ENCODE results near the gene NLGN1. TPM values are rescaled to one million over a fixed set of nuclear protein-coding genes. Genes with fewer than 3 reads are reported as not detected.

The NLGN1 gene
- total and polyA plus RNA-seq, 2 of the 13 experiments (the other 11 are each of a cell fraction or from before 2014, with no cell fraction given) = not detected

DNA sequence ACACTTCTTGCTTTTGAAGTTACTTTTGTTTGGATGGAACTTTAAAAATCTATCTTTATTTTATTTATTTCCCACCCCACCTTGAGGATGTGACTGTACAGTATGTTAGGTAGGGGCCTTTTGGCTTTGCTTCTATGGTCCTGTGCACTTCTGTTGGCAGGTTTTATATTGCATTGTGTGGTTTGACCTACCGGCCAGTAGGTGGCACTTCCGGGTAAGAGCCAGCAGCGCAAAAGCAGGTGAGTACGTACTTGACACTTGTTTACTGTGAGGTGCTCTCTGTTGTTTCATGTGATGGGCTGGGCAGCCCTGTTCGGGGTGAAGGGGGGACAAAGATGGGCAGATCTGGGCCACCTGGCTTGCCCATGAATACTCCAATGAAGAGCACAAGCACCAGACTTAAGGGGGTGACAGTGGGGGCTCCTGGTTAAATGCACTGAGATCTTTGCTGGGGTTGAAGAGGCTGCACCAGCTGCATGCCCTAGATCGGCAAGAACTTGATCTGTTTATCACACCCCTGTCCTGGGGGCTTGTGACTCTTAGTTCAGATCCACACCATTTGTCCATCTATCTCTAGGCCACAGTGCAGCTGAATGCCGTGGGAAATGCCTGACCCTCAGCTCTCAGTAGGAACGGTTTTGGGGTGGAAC, 131.6 kb downstream of the NLGN1 start:
- 8% methylated on average over 7 of the region's 8 CpGs for WGBS (ENCODE audit: low lambda C conversion rate)
- intact Hi-C loops (cut with micrococcal nuclease; ENCODE audit: unreplicated experiment) (no loop called here), in situ Hi-C loops (cut with HindIII; ENCODE audit: extremely low pct_ligation_motif_present, low pct_unique_long_range_greater_than_20kb) (no loop called here)
- 0 out of 2 replicates have a peak, but pooled peaks have one; percentile 26 for TF ChIP-seq ZMYM4 (CRISPR knock-in tag; IDR thresholded peaks at IDR 0.05)
- peak; percentile 32; the same call in 1 of the 2 replicates for TF ChIP-seq SMC3 (IDR thresholded peaks at IDR 0.05; ENCODE audit: low read length)
- TF ChIP-seq SRF (IDR thresholded peaks at IDR 0.05; ENCODE audit: low read depth, low read length) = no peak
- peak; percentile 52 for TF ChIP-seq STAG1 (CRISPR knock-in tag; IDR thresholded peaks at IDR 0.05)
- TF ChIP-seq ZNF20 (CRISPR knock-in tag; IDR thresholded peaks at IDR 0.05) = peak; percentile 96
- no peak for TF ChIP-seq GABPA (IDR thresholded peaks at IDR 0.05; ENCODE audit: low read depth, low read length)
- peak; percentile 65 for TF ChIP-seq GABPA (CRISPR knock-in tag; IDR thresholded peaks at IDR 0.05; ENCODE audit: low read depth)
- no peak for TF ChIP-seq KLF12 (CRISPR knock-in tag; IDR thresholded peaks at IDR 0.05; ENCODE audit: borderline replicate concordance)
- TF ChIP-seq FOXA1 (IDR thresholded peaks at IDR 0.05) = no peak
- TF ChIP-seq FOXA1 (CRISPR knock-in tag; IDR thresholded peaks at IDR 0.05) = 0 out of 2 replicates have a peak, but pooled peaks have one; percentile 20
- no peak for TF ChIP-seq ZNF496 (CRISPR knock-in tag; IDR thresholded peaks at IDR 0.05; ENCODE audit: insufficient replicate concordance)
- 0 out of 2 replicates have a peak, but pooled peaks have one; percentile 17 for TF ChIP-seq TBX2 (CRISPR knock-in tag; IDR thresholded peaks at IDR 0.05; ENCODE audit: borderline replicate concordance)
- TF ChIP-seq ELF1 (CRISPR knock-in tag; IDR thresholded peaks at IDR 0.05) = peak; percentile 27; the same call in 1 of the 2 replicates
- peak; percentile 76 for TF ChIP-seq XRCC5 (optimal IDR thresholded peaks at IDR 0.05; ENCODE audit: low read length)
- TF ChIP-seq, protein P1, sequence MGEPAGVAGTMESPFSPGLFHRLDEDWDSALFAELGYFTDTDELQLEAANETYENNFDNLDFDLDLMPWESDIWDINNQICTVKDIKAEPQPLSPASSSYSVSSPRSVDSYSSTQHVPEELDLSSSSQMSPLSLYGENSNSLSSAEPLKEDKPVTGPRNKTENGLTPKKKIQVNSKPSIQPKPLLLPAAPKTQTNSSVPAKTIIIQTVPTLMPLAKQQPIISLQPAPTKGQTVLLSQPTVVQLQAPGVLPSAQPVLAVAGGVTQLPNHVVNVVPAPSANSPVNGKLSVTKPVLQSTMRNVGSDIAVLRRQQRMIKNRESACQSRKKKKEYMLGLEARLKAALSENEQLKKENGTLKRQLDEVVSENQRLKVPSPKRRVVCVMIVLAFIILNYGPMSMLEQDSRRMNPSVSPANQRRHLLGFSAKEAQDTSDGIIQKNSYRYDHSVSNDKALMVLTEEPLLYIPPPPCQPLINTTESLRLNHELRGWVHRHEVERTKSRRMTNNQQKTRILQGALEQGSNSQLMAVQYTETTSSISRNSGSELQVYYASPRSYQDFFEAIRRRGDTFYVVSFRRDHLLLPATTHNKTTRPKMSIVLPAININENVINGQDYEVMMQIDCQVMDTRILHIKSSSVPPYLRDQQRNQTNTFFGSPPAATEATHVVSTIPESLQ (CRISPR knock-in tag; conservative IDR thresholded peaks at IDR 0.05) = no peak
- TF ChIP-seq RAD21 (CRISPR knock-in tag; IDR thresholded peaks at IDR 0.05) = peak; percentile 15; the same call in 1 of the 2 replicates
- TF ChIP-seq, protein P2, sequence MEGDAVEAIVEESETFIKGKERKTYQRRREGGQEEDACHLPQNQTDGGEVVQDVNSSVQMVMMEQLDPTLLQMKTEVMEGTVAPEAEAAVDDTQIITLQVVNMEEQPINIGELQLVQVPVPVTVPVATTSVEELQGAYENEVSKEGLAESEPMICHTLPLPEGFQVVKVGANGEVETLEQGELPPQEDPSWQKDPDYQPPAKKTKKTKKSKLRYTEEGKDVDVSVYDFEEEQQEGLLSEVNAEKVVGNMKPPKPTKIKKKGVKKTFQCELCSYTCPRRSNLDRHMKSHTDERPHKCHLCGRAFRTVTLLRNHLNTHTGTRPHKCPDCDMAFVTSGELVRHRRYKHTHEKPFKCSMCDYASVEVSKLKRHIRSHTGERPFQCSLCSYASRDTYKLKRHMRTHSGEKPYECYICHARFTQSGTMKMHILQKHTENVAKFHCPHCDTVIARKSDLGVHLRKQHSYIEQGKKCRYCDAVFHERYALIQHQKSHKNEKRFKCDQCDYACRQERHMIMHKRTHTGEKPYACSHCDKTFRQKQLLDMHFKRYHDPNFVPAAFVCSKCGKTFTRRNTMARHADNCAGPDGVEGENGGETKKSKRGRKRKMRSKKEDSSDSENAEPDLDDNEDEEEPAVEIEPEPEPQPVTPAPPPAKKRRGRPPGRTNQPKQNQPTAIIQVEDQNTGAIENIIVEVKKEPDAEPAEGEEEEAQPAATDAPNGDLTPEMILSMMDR (CRISPR knock-in tag; IDR thresholded peaks at IDR 0.05) = peak; percentile 73
- peak; percentile 66 for TF ChIP-seq GABPB1 (CRISPR knock-in tag; IDR thresholded peaks at IDR 0.05)
- DNase-seq (ENCODE audit: low spot score) (peak; percentile 46), ATAC-seq (peak; percentile 100), FAIRE-seq (peak; percentile 69)
- no TSS peak for BruUV-seq (replicated peaks)
- Histone ChIP-seq H2AFZ (ENCODE audit: low read length) (no peak overlapping the region), H3K79me2 (ENCODE audit: insufficient read depth, low read length) (no peaks in the 10 kb centered on the region), H3K4me3 (replicated peaks in 1 of 3; ENCODE audit: insufficient read depth in 1 of 3, low read depth in 2 of 3, low read length in 3 of 3) (no peak overlapping the region), H3K27ac (ENCODE audit: extremely low read length, insufficient read depth, low read length) (no peak overlapping the region), H3K36me3 (replicated peaks in 1 of 2; ENCODE audit: control insufficient read depth in 1 of 2, insufficient read depth in 2 of 2, low read length in 2 of 2) (no peaks in the 10 kb centered on the region), H3K9ac (ENCODE audit: insufficient read depth, low read depth, low read length) (no peak overlapping the region), H4K20me1 (ENCODE audit: insufficient read depth, low read length) (no peaks in the 10 kb centered on the region), H3K4me2 (ENCODE audit: low read depth, low read length) (no peak overlapping the region), H3K27me3 (ENCODE audit: control insufficient read depth in 1 of 2, insufficient read depth in 2 of 2, low read length in 2 of 2) (no peaks in the 10 kb centered on the region), H3K9me3 (ENCODE audit: low read length) (no peaks in the 10 kb centered on the region), H3K4me1 (ENCODE audit: insufficient read depth, low read length) (no peaks in the 10 kb centered on the region)
- ChIA-PET CTCF (ENCODE audit: low intra/inter-chr PET ratio, low total read pairs) (no interaction called here), POLR2A (no interaction called here)
